Measurements from ENCODE around the gene MRGPRG.

MRGPRG gene

DNA sequence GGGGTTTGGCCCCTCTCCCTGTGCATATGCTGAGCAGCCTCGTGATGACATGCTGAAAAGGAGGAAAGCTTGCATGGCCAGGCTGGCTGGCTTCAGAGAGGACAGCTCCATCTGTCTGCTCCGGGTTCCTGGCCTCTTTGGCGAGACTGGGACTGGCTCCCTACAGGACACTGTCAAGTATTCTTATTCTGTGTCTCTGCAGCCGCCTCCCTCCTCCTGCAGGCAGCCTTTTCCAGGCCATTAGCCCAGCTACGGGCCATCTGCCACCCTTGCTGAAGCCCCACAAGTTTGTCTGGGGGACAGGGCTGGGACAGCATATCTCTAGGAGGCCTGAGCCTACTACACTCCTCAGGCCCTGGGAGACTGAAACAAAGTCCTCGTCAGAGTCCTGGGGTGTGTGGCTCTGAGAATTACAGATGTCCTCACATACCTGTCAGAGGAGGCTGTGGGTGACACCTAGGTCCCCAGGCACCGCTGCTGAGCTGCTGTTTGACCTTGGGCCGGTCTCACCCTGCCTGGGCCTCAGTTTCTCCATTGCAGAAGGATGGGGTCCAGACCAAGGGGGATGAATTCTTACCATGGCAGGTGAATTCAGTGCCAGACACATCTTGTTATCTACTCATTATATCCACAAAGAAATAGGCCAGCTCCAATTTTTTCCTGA lies 11.0 kb downstream of the MRGPRG start:
- FAIRE-seq (no peak), DNase-seq (ENCODE audit: insufficient read length, low spot score) (no peak)
- TF ChIP-seq, protein P1, sequence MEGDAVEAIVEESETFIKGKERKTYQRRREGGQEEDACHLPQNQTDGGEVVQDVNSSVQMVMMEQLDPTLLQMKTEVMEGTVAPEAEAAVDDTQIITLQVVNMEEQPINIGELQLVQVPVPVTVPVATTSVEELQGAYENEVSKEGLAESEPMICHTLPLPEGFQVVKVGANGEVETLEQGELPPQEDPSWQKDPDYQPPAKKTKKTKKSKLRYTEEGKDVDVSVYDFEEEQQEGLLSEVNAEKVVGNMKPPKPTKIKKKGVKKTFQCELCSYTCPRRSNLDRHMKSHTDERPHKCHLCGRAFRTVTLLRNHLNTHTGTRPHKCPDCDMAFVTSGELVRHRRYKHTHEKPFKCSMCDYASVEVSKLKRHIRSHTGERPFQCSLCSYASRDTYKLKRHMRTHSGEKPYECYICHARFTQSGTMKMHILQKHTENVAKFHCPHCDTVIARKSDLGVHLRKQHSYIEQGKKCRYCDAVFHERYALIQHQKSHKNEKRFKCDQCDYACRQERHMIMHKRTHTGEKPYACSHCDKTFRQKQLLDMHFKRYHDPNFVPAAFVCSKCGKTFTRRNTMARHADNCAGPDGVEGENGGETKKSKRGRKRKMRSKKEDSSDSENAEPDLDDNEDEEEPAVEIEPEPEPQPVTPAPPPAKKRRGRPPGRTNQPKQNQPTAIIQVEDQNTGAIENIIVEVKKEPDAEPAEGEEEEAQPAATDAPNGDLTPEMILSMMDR (IDR thresholded peaks at IDR 0.05; ENCODE audit: insufficient read depth, missing control alignments), result no peak

DNA sequence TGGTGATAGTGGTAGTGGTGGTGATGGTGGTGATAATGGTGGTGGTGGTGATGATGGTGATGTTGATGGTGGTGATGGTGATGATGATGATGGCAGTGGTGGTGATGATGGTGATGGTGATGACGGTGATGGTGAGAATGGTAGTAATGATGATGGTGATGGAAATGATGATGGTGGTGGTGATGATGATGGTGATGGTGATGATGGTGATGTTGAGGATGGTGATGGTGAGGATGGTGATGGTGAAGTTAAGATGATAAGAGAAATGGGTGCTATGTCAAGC lies 11.8 kb downstream of the MRGPRG start:
- TF ChIP-seq, protein P1 (IDR thresholded peaks at IDR 0.05; ENCODE audit: insufficient read depth, missing control alignments), result no peak
- FAIRE-seq, result no peak
- DNase-seq (ENCODE audit: insufficient read length, low spot score), result no peak

DNA sequence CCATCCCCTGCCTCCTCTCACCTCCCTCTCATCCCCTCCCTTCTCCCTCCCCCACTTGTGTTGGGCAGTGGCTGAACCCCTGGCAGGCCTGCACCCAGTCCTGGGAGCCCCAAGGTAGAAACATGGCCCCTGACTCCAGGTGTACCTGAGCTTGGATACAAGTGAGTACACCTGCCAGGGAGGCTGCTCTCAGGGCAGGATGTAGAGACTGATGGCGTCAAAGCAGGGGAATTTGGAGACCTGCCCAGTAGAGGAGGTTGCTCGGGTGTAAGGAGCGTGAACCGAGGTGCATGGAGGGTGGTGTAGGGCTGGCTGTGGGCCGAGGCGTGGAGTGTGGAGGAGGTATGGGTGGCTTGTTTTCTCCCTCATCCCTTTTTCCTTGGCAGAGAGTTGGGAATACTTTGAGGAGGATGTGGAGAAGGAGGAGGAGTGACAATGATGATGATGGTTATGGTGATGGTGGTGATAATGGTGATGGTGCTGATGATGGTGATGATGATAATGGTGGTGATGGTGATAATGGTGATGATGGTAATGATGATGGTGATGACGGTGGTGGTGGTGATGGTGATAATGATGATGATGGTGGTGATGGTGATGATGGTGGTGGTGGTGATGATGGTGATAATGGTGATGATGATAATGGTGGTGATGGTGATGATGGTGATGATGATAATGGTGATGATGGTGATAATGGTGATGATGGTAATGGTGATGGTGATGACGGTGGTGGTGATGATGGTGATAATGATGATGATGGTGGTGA lies 12.3 kb downstream of the MRGPRG start:
- DNase-seq (ENCODE audit: insufficient read length, low spot score) (no peak), FAIRE-seq (no peak)
- TF ChIP-seq, protein P1 (IDR thresholded peaks at IDR 0.05; ENCODE audit: insufficient read depth, missing control alignments), result no peak

DNA sequence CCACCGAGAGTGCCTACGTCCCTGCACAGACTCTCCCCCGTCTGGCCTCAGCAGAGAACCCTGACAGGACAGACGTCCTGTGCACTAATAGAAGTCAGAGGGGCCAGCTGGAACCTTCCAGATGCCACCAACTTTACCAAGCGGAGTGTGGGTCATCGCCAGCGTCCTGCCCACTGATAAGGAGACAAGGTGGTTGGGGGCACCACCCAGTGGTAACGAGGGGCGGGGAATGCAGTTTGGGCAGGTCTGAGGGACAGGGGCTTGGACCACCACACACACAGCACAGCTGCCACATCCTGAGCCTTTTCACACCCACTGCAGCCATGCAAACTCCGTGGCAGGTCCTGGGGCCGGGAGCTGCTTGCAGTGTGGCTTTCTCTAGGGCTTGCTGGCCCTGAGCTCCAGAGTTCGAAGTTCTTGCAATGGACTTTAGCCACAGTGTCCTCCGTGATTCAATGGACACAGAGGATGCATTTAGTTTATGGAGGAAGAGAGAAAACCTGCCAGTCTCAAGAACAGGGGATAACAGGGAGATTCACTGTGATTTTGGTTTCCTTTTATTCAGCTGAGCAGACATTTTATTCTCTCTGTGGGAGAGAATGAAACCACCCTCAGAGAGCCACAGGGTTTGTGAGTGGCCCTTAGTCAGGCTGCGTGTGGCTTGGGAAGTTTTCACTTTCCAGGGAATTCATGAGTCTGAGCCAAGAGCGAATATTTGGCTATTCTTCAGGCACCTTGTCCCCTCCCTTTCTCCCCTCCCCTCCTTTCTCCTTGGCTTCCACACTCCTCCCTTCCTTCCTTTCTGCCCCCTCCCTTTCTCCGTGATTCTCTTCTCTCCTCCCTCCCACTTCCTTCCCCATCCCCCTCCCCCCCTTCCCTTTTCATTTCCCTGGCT lies 13.1 kb downstream of the MRGPRG start:
- FAIRE-seq, result no peak
- TF ChIP-seq, protein P1 (IDR thresholded peaks at IDR 0.05; ENCODE audit: insufficient read depth, missing control alignments), result no peak

DNA sequence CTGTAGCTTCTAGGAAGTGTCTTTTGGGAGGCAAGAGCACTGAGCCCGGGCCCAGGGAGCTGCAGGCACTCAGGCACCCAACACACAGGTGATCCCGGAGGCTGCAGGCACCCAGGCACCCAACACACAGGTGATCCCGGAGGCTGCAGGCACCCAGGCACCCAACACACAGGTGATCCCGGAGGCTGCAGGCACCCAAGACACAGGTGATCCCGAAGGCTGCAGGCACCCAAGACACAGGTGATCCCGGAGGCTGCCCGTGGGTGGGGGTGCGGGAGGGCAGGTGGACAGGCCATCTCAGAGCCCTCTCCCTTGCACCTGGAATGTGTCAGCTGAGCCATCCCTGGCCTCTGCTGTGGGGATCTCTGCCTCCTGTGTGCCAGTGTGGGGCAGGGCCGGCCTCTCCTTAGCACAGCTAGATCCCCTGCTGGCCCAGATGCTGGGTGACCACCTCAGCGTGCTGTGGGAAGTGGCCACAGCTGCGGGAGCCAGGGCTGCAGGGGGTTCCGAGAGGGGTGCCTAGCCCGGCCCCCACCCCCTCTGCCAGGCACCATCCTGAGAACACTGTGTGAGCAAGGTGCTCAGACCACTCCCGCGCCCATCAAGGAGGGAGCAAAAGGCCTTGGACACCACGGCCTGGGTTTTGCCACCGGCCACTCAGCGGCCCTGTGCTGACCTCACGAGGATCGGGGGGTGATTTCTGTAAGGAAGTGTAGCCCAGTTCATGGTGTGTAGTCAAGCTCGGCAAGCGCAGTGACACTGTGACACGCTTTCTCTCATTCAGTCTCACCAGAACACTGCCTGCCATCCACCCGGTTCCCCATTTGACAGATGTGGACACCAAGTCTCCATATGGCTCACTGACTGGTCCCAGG lies 14.2 kb downstream of the MRGPRG start:
- TF ChIP-seq, protein P1 (IDR thresholded peaks at IDR 0.05; ENCODE audit: insufficient read depth, missing control alignments), result no peak
- DNase-seq (ENCODE audit: insufficient read length, low spot score) (no peak), FAIRE-seq (no peak)

More for the DNA sequence above, 13.1 kb downstream of the MRGPRG start:
- DNase-seq (ENCODE audit: insufficient read length, low spot score), result no peak

DNA sequence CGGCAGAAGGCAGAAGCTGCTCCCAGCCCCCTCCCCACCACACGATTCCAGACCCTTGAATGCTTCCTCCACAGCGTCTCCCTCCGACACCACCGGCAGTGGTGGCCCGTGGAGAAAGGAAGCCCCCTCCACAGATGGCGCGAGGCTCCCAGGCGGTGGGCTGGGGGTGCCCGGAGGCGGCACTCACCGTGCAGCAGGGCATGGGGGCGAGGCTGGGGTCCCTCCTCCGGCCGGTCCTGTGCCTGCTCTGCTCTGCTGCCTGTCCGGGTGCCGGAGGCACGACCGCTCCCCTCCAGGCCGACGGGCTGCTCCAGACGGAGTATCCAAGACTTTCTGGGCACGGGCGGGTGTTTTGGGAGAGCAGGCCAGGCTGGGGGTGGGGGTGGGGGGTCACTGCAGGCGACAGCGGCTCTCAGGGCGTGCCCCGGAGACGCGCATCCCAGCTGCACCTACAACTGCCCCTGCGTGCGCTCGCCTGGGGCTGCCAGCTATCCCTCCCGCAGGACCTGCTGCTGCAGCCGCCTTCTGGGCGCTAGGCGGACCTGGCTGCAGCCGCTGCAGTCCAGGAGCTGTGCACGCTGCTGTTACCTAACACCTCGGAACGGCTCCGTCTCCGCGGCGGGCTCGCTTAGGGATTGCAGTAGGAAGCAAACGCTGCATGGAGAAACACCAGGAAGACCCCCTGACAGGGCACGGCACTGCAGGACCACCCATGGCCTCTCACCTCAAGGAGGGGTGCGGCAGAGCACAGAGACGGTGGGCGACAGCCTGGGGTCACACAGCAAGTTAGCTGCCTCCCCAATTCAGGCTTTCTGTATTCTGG lies 15.2 kb downstream of the MRGPRG start:
- FAIRE-seq (no peak), DNase-seq (ENCODE audit: insufficient read length, low spot score) (no peak)
- TF ChIP-seq, protein P1 (IDR thresholded peaks at IDR 0.05; ENCODE audit: insufficient read depth, missing control alignments), result no peak

Data from D721Med (cell line).